HFF-Myc (cell line): ENCODE data around the gene RAB20.
"Not testable (repeated sequence)": the region's sequence is repeated elsewhere in the genome, so short reads cannot be mapped to it uniquely, and the experiment has no call there.

Source experiments
- DNase-seq: peaks from one replicate; pipeline ENCODE4 v3.0.0-alpha.2; 2011; ENCODE audit warnings: low read depth; ENCODE audit errors: extremely low read depth
- H3K4me3 ChIP-seq: replicated peaks from 2 replicates; pipeline ENCODE4 v1.5.1; 2011; ENCODE audit warnings: low read depth, mild to moderate bottlenecking, control low read depth, low read length
- TF ChIP-seq, protein P1 (sequence below): IDR thresholded peaks from 2 replicates; pipeline ENCODE4 v1.5.1; 2012; ENCODE audit warnings: mild to moderate bottlenecking, low read depth, low read length, control low read depth; ENCODE audit errors: missing control alignments

Gene RAB20

DNA sequence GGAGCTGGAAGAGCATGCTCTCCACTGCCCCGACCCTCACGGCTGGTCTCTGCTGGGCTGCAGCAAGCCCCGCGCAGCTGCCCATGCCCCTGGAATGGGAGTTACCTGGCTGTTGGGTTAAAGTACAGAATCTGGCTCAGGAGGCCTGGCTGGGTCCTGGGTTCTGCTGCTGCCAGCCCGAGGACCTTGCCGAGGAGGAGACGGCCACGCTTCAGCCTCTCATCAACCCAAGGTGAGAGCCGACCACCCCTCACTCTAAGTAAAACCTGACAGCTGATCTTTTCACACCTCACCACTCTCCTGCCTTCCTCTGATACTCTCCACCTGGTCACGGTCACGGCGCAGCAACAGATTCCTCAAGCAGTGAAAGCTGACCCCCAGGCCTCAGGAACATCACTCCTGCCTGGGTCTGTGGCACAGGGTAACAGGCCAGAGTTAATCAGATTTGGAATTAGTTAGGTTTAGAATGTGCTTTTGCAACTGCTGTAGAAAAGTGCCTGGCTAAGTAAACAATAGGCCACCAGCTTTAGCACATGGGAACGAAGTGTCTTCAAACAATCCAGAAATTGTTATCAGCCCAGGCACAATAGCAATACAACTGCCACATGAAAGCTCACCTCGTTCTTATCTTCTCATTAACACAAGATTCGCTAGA, 20.5 kb downstream of the RAB20 start:
- H3K4me3 ChIP-seq: no peak overlapping the region
- no peak for DNase-seq
- TF ChIP-seq, protein P1, sequence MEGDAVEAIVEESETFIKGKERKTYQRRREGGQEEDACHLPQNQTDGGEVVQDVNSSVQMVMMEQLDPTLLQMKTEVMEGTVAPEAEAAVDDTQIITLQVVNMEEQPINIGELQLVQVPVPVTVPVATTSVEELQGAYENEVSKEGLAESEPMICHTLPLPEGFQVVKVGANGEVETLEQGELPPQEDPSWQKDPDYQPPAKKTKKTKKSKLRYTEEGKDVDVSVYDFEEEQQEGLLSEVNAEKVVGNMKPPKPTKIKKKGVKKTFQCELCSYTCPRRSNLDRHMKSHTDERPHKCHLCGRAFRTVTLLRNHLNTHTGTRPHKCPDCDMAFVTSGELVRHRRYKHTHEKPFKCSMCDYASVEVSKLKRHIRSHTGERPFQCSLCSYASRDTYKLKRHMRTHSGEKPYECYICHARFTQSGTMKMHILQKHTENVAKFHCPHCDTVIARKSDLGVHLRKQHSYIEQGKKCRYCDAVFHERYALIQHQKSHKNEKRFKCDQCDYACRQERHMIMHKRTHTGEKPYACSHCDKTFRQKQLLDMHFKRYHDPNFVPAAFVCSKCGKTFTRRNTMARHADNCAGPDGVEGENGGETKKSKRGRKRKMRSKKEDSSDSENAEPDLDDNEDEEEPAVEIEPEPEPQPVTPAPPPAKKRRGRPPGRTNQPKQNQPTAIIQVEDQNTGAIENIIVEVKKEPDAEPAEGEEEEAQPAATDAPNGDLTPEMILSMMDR: no peak

DNA sequence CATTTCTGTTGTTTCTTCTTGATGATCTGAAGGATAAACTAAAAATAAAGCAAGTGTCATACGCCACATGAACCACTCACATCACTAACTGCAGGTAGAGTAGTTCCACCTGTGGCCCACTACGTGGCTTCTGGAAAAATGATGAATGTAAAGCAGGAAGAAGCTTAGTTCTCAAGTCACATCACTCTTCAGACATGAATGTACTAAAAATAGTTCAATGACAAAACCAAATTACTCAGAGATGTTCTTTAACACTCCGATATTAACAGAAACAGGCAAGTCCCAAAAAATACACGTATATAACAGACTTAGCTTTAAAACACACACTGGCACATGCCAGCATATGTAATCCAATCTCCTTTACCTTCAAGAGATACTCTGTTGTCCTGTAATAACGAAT, 21.6 kb downstream of the RAB20 start:
- H3K4me3 ChIP-seq: no peak overlapping the region
- TF ChIP-seq, protein P1: no peak
- DNase-seq: no peak

DNA sequence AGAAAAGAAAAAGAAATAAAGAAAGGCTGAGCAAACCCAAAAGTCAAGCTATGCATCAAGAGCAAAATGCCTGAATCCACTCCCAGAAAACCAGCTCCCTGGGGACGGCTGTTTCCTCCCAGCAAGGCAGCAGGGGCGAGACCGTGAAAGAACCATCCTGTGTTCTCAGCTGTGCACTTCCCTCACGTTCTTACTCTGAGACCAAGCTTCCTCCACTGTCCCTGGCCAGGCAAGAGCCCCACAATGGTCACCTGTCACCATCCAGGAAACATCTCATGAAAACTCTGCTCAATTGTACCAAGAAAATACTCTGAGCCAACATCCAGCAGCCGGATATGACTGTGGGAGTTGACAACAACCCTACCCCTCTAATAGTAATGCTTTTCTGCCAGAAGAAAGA, 22.9 kb downstream of the RAB20 start:
- TF ChIP-seq, protein P1: no peak
- H3K4me3 ChIP-seq: no peak overlapping the region
- no peak for DNase-seq

DNA sequence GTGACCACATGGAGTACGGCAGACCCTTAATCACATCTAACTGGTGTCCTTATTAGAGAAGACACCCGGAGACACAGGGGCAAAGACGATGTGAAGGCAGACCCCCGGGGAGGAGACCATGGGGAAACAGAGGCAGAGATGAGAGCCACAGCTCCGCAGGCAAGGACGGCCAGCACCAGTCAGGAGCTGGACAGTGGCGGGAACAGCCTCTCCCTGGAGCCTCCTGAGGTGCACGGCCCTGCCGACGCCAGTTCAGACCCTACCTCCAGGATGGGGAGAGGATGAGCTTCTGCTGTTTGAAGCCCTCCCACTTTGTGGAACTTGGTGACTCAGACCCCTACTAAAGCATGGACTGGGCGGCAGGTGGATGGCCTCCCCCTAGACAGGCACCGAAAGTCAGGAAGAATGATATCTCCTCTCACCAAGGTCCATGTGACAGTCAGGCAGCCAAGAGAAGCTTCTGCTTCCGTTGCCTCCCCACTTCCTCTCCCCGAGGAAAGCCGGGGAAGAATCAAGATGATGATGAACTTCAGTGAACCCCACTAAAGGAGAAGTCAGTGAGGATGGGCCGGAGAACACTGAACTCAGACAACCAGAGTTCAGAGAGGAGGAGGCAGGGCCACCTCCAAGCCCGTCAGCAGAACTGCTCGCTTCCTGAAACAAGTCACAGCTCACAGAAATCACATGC, 25.4 kb downstream of the RAB20 start:
- H3K4me3 ChIP-seq: no peak overlapping the region
- no peak for DNase-seq
- TF ChIP-seq, protein P1: no peak

DNA sequence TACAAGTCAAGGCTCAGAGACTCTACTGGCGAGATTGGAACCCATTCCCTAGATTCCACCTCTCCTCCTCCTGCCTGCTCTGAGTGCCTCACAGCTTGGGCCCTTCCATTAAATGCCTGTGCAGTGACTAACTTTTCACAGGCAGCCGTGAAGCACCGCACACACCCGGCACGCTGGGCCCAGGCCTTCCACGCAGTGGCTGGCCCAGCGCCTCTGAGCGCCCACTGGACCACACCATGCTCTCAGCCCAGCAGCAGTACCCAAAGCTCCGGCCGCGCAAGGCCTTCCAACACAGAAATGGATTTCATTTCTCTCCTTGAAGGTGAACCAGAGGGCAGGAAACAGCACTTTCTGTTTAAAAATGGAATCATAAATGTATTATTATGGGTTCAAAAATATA, 26.0 kb downstream of the RAB20 start:
- H3K4me3 ChIP-seq: no peak overlapping the region
- TF ChIP-seq, protein P1: no peak
- no peak for DNase-seq

DNA sequence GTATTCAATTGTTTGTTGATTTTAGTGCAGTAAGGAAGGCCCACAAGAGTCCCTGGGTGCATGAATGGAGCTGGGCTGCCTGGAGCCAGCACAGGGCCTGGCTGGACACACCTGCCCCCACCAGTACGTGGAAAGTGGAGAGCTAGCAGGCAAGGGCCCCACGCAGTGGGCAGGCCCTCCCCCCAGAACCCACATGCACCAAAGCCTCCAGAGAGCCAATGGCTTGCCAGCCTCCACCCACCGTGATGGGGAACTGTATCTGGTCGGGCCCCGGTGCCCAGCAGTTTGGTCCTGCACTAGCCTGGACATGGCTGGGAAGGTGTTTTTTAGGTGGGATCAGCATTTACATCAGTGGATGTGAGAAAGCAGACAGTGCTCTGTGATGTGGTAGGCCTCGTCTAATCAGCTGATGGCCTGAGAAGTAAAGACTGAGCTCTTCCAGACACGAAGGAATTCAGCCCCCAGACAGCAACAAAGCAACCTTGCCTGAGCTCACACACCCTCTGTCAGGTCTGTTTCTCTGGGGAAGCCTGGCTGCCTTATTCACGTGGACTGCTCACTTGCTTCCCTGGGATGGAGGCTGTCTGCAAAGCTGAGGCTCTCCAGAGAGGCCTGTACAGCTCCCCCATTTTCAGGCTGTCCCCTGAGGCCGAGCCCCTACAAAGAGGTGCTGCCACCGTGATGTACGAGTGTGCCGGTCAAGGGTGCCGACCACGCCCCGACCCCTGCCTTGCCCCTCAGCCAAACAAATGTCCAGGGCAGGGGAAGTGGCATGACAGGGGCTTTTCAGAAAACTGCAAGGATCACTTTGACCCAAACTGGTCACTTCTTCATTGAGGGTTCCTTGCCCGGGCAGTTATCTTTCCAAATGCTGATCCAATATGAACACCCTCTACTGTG, 27.5 kb downstream of the RAB20 start:
- TF ChIP-seq, protein P1: no peak
- DNase-seq: no peak
- no peak overlapping the region for H3K4me3 ChIP-seq

DNA sequence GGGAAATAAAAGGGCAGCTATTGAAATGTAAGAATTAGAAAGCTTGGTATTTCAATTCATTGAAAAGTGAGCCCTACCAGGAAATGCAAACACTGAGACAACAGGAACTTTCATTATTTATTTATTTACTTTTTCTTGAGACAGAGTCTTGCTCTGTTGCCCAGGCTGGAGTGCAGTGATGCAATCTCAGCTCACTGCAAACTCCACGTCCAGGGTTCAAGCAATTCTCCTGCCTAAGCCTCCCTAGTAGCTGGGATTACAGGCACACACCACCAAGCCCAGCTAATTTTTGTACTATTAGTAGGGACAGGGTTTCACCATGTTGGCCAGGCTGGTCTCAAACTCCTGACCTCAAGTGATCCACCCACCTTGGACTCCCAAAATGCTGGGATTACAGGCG, 29.3 kb downstream of the RAB20 start:
- H3K4me3 ChIP-seq, DNase-seq: not testable (repeated sequence)
